HTR-8/SVneo (cell line): ENCODE data around the gene ANKRD40.
"Not testable (repeated sequence)": the region's sequence is repeated elsewhere in the genome, so short reads cannot be mapped to it uniquely, and the experiment has no call there.

ENCODE experiments used
- DNase-seq: peaks from one replicate; pipeline ENCODE4 v3.0.0; 2011; ENCODE audit warnings: low spot score, mixed read lengths; ENCODE audit not compliant: insufficient read length
- FAIRE-seq: peaks from 2 replicates; lab custom pipeline; 2011; peaks lifted over from hg19 to GRCh38; lab: Jason Lieb, UNC

ANKRD40 gene

GRCh38 chr17:50687200-50688066 lies 20.3 kb downstream of the ANKRD40 start:
- FAIRE-seq (peak; percentile 9), DNase-seq (no peak)

- FAIRE-seq = peak; percentile 80
- peak; percentile 85 for DNase-seq
Measured at GRCh38 chr17:50686494-50687199, 21.1 kb downstream of the ANKRD40 start.

GRCh38 chr17:50685691-50686493 lies 21.8 kb downstream of the ANKRD40 start:
- no peak for FAIRE-seq
- no peak for DNase-seq

- FAIRE-seq = no peak
- no peak for DNase-seq
Measured at GRCh38 chr17:50685334-50685665, 22.4 kb downstream of the ANKRD40 start.

- FAIRE-seq (no peak), DNase-seq (no peak)
Measured at GRCh38 chr17:50684612-50685333, 22.9 kb downstream of the ANKRD40 start.

GRCh38 chr17:50684288-50684611 lies 23.5 kb downstream of the ANKRD40 start:
- FAIRE-seq (no peak), DNase-seq (no peak)

- no peak for DNase-seq
- FAIRE-seq = no peak
Measured at GRCh38 chr17:50683434-50684287, 24.1 kb downstream of the ANKRD40 start.

GRCh38 chr17:50682938-50683337 lies 24.8 kb downstream of the ANKRD40 start:
- DNase-seq = no peak
- no peak for FAIRE-seq

- FAIRE-seq (no peak), DNase-seq (no peak)
Measured at GRCh38 chr17:50682441-50682840, 25.3 kb downstream of the ANKRD40 start.

GRCh38 chr17:50681263-50682200 lies 26.2 kb downstream of the ANKRD40 start:
- peak; percentile 92 for FAIRE-seq

GRCh38 chr17:50680543-50681262 lies 27.0 kb downstream of the ANKRD40 start:
- not testable (repeated sequence) for FAIRE-seq

More at GRCh38 chr17:50681263-50682200, 26.2 kb downstream of the ANKRD40 start:
- DNase-seq = peak; percentile 91

GRCh38 chr17:50680126-50680525 lies 27.6 kb downstream of the ANKRD40 start:
- no peak for FAIRE-seq
- no peak for DNase-seq

More at GRCh38 chr17:50680543-50681262, 27.0 kb downstream of the ANKRD40 start:
- not testable (repeated sequence) for DNase-seq

- DNase-seq (no peak), FAIRE-seq (no peak)
Measured at GRCh38 chr17:50679008-50679544, 28.6 kb downstream of the ANKRD40 start.

GRCh38 chr17:50677851-50678375 lies 29.8 kb downstream of the ANKRD40 start:
- no peak for DNase-seq
- FAIRE-seq = no peak

GRCh38 chr17:50676065-50676975 lies 31.4 kb downstream of the ANKRD40 start:
- DNase-seq (no peak), FAIRE-seq (no peak)

GRCh38 chr17:50675627-50676026 lies 32.1 kb downstream of the ANKRD40 start:
- DNase-seq = no peak
- peak; percentile 55 for FAIRE-seq
